ENCODE results near the gene ITGB5.

- TF ChIP-seq CTCF (IDR thresholded peaks at IDR 0.05) (no peak), POLR2A (IDR thresholded peaks at IDR 0.05) (no peak), POLR2AphosphoS5 (IDR thresholded peaks at IDR 0.05) (no peak)
Measured at GRCh38 chr3:124831628-124832199, 55.5 kb downstream of the ITGB5 start.

Data from upper lobe of left lung (tissue), 4 donors.